ENCODE data around the gene SND1.

Gene SND1

DNA sequence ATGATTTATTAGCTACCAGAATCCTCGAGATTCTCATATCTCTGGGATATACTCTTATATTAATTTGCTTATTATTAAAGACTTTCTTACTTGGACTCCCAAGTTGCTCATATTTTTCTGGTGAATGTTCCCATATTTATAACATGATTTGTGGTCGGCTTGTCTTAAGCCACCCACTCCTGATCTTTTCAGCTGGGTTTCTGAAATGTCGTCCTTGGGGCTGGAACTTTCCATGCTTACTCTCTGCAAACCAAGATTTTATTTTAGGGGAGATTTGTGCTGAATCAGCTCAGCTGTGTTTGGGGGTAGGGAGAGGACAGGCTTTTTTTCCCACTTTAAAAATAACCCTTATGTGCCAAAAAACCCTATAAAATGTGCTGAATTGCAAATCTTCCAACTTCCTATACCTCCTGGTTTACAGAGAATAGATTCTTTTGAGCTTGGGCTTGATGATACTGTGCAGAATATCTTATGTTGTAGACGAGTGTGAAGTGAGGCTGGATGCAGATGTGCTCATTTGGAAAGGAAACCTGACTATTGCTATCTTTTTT lies 162.1 kb downstream of the SND1 start:
- TF ChIP-seq TAF1 (IDR thresholded peaks at IDR 0.05; ENCODE audit: borderline replicate concordance, low read depth, low read length): no peak
- TF ChIP-seq POLR2AphosphoS5 (IDR thresholded peaks at IDR 0.05; ENCODE audit: low read depth, low read length): no peak
- no peak for TF ChIP-seq POLR2A (IDR thresholded peaks at IDR 0.05; ENCODE audit: low read depth, low read length)
- DNase-seq (ENCODE audit: insufficient read length): no peak
- FAIRE-seq: no peak

GRCh38 chr7:127815631-127816145 lies 163.7 kb downstream of the SND1 start:
- FAIRE-seq: no peak
- DNase-seq (ENCODE audit: insufficient read length): no peak
- no peak for TF ChIP-seq POLR2AphosphoS5 (IDR thresholded peaks at IDR 0.05; ENCODE audit: low read depth, low read length)
- no peak for TF ChIP-seq POLR2A (IDR thresholded peaks at IDR 0.05; ENCODE audit: low read depth, low read length)
- TF ChIP-seq TAF1 (IDR thresholded peaks at IDR 0.05; ENCODE audit: borderline replicate concordance, low read depth, low read length): no peak

DNA sequence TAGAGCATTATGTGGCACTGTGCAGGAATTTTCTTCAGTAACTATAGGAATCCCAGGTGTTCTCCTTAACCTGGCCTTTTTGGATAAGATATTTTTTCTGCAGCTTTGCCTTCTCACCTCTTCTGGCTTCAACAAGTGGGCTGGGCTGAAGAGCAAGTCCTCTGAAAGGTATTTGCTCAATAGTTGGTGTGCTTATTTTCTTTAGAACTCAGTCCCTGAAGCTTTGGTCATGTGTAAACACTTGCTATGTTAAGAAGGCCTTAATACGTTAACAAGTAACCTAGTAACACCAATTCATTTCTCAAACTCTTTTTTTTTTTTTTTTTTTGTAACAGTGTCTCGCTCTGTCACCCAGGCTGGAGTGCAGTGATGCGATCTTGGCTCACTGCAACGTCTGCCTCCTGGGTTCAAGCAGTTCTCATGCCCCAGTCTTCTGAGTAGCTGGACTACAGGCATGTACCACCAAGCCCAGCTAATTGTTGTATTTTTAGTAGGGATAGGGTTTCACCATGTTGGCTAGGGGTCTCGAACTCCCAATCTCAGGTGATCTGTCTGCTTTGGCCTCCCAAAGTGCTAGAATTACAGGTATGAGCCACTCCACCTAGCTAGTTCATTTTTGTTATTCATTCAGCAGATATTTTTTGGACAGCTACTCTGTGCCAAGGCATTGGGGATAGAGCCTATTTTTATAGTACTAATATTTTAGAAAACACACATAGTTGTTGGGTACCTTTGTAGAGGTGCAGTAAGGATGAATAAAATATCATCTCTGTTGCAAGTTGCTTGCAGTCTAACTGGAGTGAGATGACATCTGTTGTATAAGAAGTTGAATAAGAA lies 164.6 kb downstream of the SND1 start:
- DNase-seq (ENCODE audit: insufficient read length) (no peak), FAIRE-seq (no peak)
- no peak for TF ChIP-seq TAF1 (IDR thresholded peaks at IDR 0.05; ENCODE audit: borderline replicate concordance, low read depth, low read length)
- TF ChIP-seq POLR2A (IDR thresholded peaks at IDR 0.05; ENCODE audit: low read depth, low read length): no peak
- no peak for TF ChIP-seq POLR2AphosphoS5 (IDR thresholded peaks at IDR 0.05; ENCODE audit: low read depth, low read length)

GRCh38 chr7:127817466-127817865 lies 165.5 kb downstream of the SND1 start:
- DNase-seq (ENCODE audit: insufficient read length) (no peak), FAIRE-seq (no peak)

DNA sequence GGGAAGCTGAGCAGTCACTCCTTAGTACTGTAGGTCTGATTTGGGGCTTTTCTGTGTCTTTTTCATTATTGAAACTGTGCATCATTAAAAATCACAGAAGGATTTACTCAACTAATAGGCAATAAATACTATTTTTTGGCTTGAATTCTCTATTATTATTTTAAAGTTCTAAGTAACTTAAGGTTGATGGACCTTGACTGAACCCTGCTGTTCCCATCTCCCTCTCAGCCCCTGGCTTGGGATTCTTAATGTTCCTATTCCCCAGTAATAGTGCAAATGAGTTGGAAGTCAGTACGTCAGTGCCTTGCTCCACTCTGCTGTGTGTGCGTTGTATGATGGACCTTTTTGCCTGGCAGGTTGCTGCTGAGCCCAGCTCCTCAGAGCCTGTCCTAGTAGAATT lies 166.3 kb downstream of the SND1 start:
- TF ChIP-seq TAF1 (IDR thresholded peaks at IDR 0.05; ENCODE audit: borderline replicate concordance, low read depth, low read length) (no peak), POLR2AphosphoS5 (IDR thresholded peaks at IDR 0.05; ENCODE audit: low read depth, low read length) (no peak), POLR2A (IDR thresholded peaks at IDR 0.05; ENCODE audit: low read depth, low read length) (no peak)
- FAIRE-seq (no peak), DNase-seq (ENCODE audit: insufficient read length) (no peak)

More at GRCh38 chr7:127817466-127817865, 165.5 kb downstream of the SND1 start:
- TF ChIP-seq POLR2A (IDR thresholded peaks at IDR 0.05; ENCODE audit: low read depth, low read length) (no peak), POLR2AphosphoS5 (IDR thresholded peaks at IDR 0.05; ENCODE audit: low read depth, low read length) (no peak), TAF1 (IDR thresholded peaks at IDR 0.05; ENCODE audit: borderline replicate concordance, low read depth, low read length) (no peak)

DNA sequence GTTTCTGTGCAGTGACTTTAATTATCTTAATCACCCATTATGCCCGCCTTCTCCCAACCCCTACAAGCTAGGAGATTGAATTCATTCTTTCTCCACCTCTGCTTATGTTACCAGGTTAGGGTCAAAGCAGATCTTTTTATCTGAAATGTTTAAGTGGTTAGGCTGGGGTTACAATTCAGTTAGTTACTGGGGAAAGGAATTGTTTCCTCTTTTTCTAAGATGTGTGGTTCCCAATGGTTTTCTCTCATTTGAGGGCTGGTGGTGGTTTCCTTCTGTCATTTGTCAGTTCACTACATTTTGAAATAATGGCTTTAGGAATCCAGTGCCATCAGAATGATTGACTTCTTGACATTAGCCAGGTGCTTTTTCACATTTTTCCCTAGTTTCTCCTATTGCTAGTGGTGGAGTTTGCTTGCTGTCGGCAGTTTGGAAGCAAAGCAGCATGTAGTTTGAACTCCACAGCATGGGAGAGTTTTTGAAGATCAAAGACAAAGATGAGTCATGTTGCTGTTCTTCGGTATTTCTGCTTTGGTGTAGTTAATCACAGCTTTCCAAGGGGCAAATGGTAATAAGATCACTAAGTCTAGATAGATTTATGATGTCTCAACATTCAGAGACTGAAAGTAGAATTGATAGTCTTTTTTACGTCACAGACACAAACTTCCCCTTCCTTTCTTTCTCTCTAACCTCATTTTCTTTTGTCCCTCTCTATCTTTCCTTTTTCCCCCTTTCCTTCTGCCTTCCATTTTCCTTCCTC lies 168.2 kb downstream of the SND1 start:
- TF ChIP-seq POLR2AphosphoS5 (IDR thresholded peaks at IDR 0.05; ENCODE audit: low read depth, low read length) (no peak), TAF1 (IDR thresholded peaks at IDR 0.05; ENCODE audit: borderline replicate concordance, low read depth, low read length) (no peak), POLR2A (IDR thresholded peaks at IDR 0.05; ENCODE audit: low read depth, low read length) (no peak)
- peak; percentile 87 for FAIRE-seq
- no peak for DNase-seq (ENCODE audit: insufficient read length)

- FAIRE-seq (no peak), DNase-seq (ENCODE audit: insufficient read length) (no peak)
- TF ChIP-seq POLR2AphosphoS5 (IDR thresholded peaks at IDR 0.05; ENCODE audit: low read depth, low read length) (no peak), POLR2A (IDR thresholded peaks at IDR 0.05; ENCODE audit: low read depth, low read length) (no peak), TAF1 (IDR thresholded peaks at IDR 0.05; ENCODE audit: borderline replicate concordance, low read depth, low read length) (no peak)
Measured at GRCh38 chr7:127820732-127821085, 168.7 kb downstream of the SND1 start.

- no peak for FAIRE-seq
- DNase-seq (ENCODE audit: insufficient read length): no peak
- TF ChIP-seq POLR2A (IDR thresholded peaks at IDR 0.05; ENCODE audit: low read depth, low read length): no peak
- TF ChIP-seq TAF1 (IDR thresholded peaks at IDR 0.05; ENCODE audit: borderline replicate concordance, low read depth, low read length): no peak
- TF ChIP-seq POLR2AphosphoS5 (IDR thresholded peaks at IDR 0.05; ENCODE audit: low read depth, low read length): no peak
Measured at GRCh38 chr7:127821146-127821545, 169.2 kb downstream of the SND1 start.

GRCh38 chr7:127822822-127823508 lies 171.0 kb downstream of the SND1 start:
- peak; percentile 21 for FAIRE-seq
- TF ChIP-seq POLR2AphosphoS5 (IDR thresholded peaks at IDR 0.05; ENCODE audit: low read depth, low read length) (no peak), TAF1 (IDR thresholded peaks at IDR 0.05; ENCODE audit: borderline replicate concordance, low read depth, low read length) (no peak), POLR2A (IDR thresholded peaks at IDR 0.05; ENCODE audit: low read depth, low read length) (no peak)
- DNase-seq (ENCODE audit: insufficient read length): no peak

GRCh38 chr7:127824682-127825081 lies 172.7 kb downstream of the SND1 start:
- DNase-seq (ENCODE audit: insufficient read length) (no peak), FAIRE-seq (no peak)
- TF ChIP-seq POLR2AphosphoS5 (IDR thresholded peaks at IDR 0.05; ENCODE audit: low read depth, low read length) (no peak), POLR2A (IDR thresholded peaks at IDR 0.05; ENCODE audit: low read depth, low read length) (no peak), TAF1 (IDR thresholded peaks at IDR 0.05; ENCODE audit: borderline replicate concordance, low read depth, low read length) (no peak)

Data from GM12892 (cell line).